HPDE6-E6E7 (cell line): ENCODE results near the gene CAPN1.
"Not testable (repeated sequence)": the region's sequence is repeated elsewhere in the genome, so short reads cannot be mapped to it uniquely, and the experiment has no call there.

ENCODE experiments used
- DNase-seq: peaks from one replicate; pipeline ENCODE4 v3.0.0; 2011; ENCODE audit warnings: missing footprints; ENCODE audit errors: extremely low spot score

Gene CAPN1

GRCh38 chr11:65218446-65218845 lies 36.7 kb downstream of the CAPN1 start:
- DNase-seq: no peak

- no peak for DNase-seq
These were observed 38.1 kb downstream of the CAPN1 start for GRCh38 chr11:65219930-65220213.

- DNase-seq: no peak
These were observed 39.3 kb downstream of the CAPN1 start for GRCh38 chr11:65221026-65221425.

GRCh38 chr11:65223011-65223410 lies 41.3 kb downstream of the CAPN1 start:
- no peak for DNase-seq

- DNase-seq: peak; percentile 69
These were observed 43.2 kb downstream of the CAPN1 start for GRCh38 chr11:65224930-65225278.

GRCh38 chr11:65225279-65226102 lies 43.8 kb downstream of the CAPN1 start:
- peak; percentile 83 for DNase-seq

GRCh38 chr11:65226103-65226442 lies 44.3 kb downstream of the CAPN1 start:
- DNase-seq: no peak

- no peak for DNase-seq
These were observed 46.2 kb downstream of the CAPN1 start for GRCh38 chr11:65227879-65228278.

GRCh38 chr11:65236194-65237059 lies 54.7 kb downstream of the CAPN1 start:
- no peak for DNase-seq

GRCh38 chr11:65238302-65238701 lies 56.6 kb downstream of the CAPN1 start:
- not testable (repeated sequence) for DNase-seq

- DNase-seq: no peak
These were observed 59.4 kb downstream of the CAPN1 start for GRCh38 chr11:65241134-65241533.

GRCh38 chr11:65241692-65242091 lies 60.0 kb downstream of the CAPN1 start:
- DNase-seq: no peak

- DNase-seq: no peak
These were observed 60.7 kb downstream of the CAPN1 start for GRCh38 chr11:65242389-65242788.

- no peak for DNase-seq
These were observed 62.1 kb downstream of the CAPN1 start for GRCh38 chr11:65243797-65244196.

GRCh38 chr11:65245046-65245445 lies 63.3 kb downstream of the CAPN1 start:
- DNase-seq: not testable (repeated sequence)

- DNase-seq: no peak
These were observed 64.8 kb downstream of the CAPN1 start for GRCh38 chr11:65246506-65246905.

- DNase-seq: not testable (repeated sequence)
These were observed 66.5 kb downstream of the CAPN1 start for GRCh38 chr11:65248184-65248710.

- no peak for DNase-seq
These were observed 69.7 kb downstream of the CAPN1 start for GRCh38 chr11:65251476-65251875.

- DNase-seq: no peak
These were observed 73.0 kb downstream of the CAPN1 start for GRCh38 chr11:65254724-65255123.

GRCh38 chr11:65258988-65259387 lies 77.3 kb downstream of the CAPN1 start:
- no peak for DNase-seq

- DNase-seq: no peak
These were observed 78.6 kb downstream of the CAPN1 start for GRCh38 chr11:65260302-65260701.

- DNase-seq: no peak
These were observed 79.2 kb downstream of the CAPN1 start for GRCh38 chr11:65260756-65261590.
